A549 (cell line): ENCODE measurements around the gene TPD52L1. TPM values are rescaled to one million over a fixed set of nuclear protein-coding genes. Genes with fewer than 3 reads are reported as not detected.

Experiments used
- ATAC-seq, 2 experiments: fragments of 200-7000 bp in 1 of 2; fragments of >200 bp in 1 of 2; cut with Nextera tagmentation in 1 of 2; cut with Tn5 transposase in 1 of 2; 3 replicates each; pipeline versions ENCODE4 v1.8.0 to v1.9.1; 2018 to 2020; ENCODE audit warnings: mild to moderate bottlenecking in 1 of 2, moderate library complexity in 1 of 2
- CTCF ChIA-PET: fragments of 300-600 bp; sonication (Branson Sonifier 250); formaldehyde crosslinking; extraction: SDS; loops from one replicate; lab custom pipeline; 2021; ENCODE audit warnings: antibody characterized with exemption, inconsistent platforms; lab: Yijun Ruan, JAX
- POLR2A ChIA-PET: fragments of 350-600 bp; formaldehyde crosslinking; extraction: SDS; loops from one replicate; lab custom pipeline; 2021; ENCODE audit warnings: antibody characterized with exemption, inconsistent platforms; lab: Yijun Ruan, JAX
- DNase-seq, 2 experiments: peaks; one replicate each; pipeline versions ENCODE4 v3.0.0 to v3.0.0-alpha.2; 2011 to 2016; ENCODE audit warnings: low read depth in 1 of 2, low spot score in 1 of 2
- FAIRE-seq: peaks from 2 replicates; lab custom pipeline; 2011; peaks lifted over from hg19 to GRCh38; lab: Jason Lieb, UNC
- H3K27ac ChIP-seq, 2 experiments: fragments of >200 bp; sonication (Bioruptor Twin); formaldehyde crosslinking; 3 replicates each; pipeline ENCODE4 v1.5.1; 2016 to 2017
- H3K4me1 ChIP-seq: fragments of >200 bp; sonication (Bioruptor Twin); formaldehyde crosslinking; 3 replicates; pipeline ENCODE4 v1.6.1; 2016
- H3K4me2 ChIP-seq: fragments of >200 bp; sonication (Bioruptor Twin); formaldehyde crosslinking; 3 replicates; pipeline ENCODE4 v1.6.1; 2016
- H3K4me3 ChIP-seq: fragments of >200 bp; sonication (Bioruptor Twin); formaldehyde crosslinking; 3 replicates; pipeline ENCODE4 v1.5.1; 2016
- H3K9me3 ChIP-seq: fragments of >200 bp; sonication (Bioruptor Twin); formaldehyde crosslinking; 3 replicates; pipeline ENCODE4 v1.6.1; 2016
- CBX8 ChIP-seq: fragments of 200-600 bp; sonication (generic); IDR thresholded peaks from 2 replicates; pipeline ENCODE4 v1.6.1; 2016
- EHF ChIP-seq: fragments of 250-450 bp; sonication (Bioruptor Pico); IDR thresholded peaks from 2 replicates; pipeline ENCODE4 v1.5.0; 2020; ENCODE audit warnings: mild to moderate bottlenecking
- FOSB ChIP-seq: fragments of 250-450 bp; sonication (Bioruptor Pico); IDR thresholded peaks from 2 replicates; pipeline ENCODE4 v1.5.0; 2020; ENCODE audit warnings: mild to moderate bottlenecking, moderate library complexity
- FOSL2 ChIP-seq, 2 experiments: fragments of 450-650 bp in 1 of 2; fragments of >200 bp in 1 of 2; sonication (Bioruptor Twin) in 1 of 2; formaldehyde crosslinking; IDR thresholded peaks; 2 replicates each; pipeline versions ENCODE4 v1.5.0 to v1.6.1; 2016 to 2020; ENCODE audit warnings: mild to moderate bottlenecking in 1 of 2, moderate library complexity in 1 of 2
- HDAC2 ChIP-seq: fragments of 200-600 bp; sonication (generic); IDR thresholded peaks from 2 replicates; pipeline ENCODE4 v1.6.1; 2016
- HOXA7 ChIP-seq: fragments of 250-450 bp; sonication (Bioruptor Pico); IDR thresholded peaks from 2 replicates; pipeline ENCODE4 v1.5.0; 2020; ENCODE audit warnings: mild to moderate bottlenecking, moderate library complexity
- JUN ChIP-seq, 2 experiments: fragments of >200 bp; sonication (Bioruptor Twin); formaldehyde crosslinking; IDR thresholded peaks; 2 replicates in 1 of 2; 3 replicates in 1 of 2; pipeline ENCODE4 v1.6.1; 2016 to 2017
- MAFK ChIP-seq: fragments of 450-650 bp; IDR thresholded peaks from 2 replicates; pipeline ENCODE4 v1.6.1; 2014; ENCODE audit not compliant: partially characterized antibody
- MAZ ChIP-seq: fragments of 150-350 bp; IDR thresholded peaks from 2 replicates; pipeline ENCODE4 v1.6.1; 2014; ENCODE audit warnings: antibody characterized with exemption, low read depth, low read length, borderline replicate concordance
- NPAS2 ChIP-seq: fragments of 250-450 bp; sonication (Bioruptor Pico); IDR thresholded peaks from 2 replicates; pipeline ENCODE4 v1.8.0; 2022; ENCODE audit warnings: mild to moderate bottlenecking, moderate library complexity, borderline replicate concordance
- NR3C1 ChIP-seq: fragments of >200 bp; sonication (Bioruptor Twin); formaldehyde crosslinking; IDR thresholded peaks from 3 replicates; pipeline ENCODE4 v1.6.1; 2017
- PHF8 ChIP-seq: fragments of 200-600 bp; sonication (generic); IDR thresholded peaks from 2 replicates; pipeline ENCODE4 v1.6.1; 2016; ENCODE audit warnings: low read depth, mild to moderate bottlenecking, antibody characterized with exemption, moderate library complexity, borderline replicate concordance
- RCOR1 ChIP-seq: fragments of 150-350 bp; IDR thresholded peaks from 2 replicates; pipeline ENCODE4 v1.6.1; 2014; ENCODE audit warnings: antibody characterized with exemption, low read length, low read depth
- RFX5 ChIP-seq: fragments of 450-650 bp; IDR thresholded peaks from 2 replicates; pipeline ENCODE4 v1.7.1; 2014; ENCODE audit warnings: antibody characterized with exemption, mild to moderate bottlenecking, moderate library complexity
- SREBF2 ChIP-seq: fragments of 450-650 bp; IDR thresholded peaks from 2 replicates; pipeline ENCODE4 v1.6.1; 2014; ENCODE audit warnings: mild to moderate bottlenecking, moderate library complexity
- ZC3H11A ChIP-seq: fragments of 450-650 bp; IDR thresholded peaks from 2 replicates; pipeline ENCODE4 v1.6.1; 2014; ENCODE audit warnings: antibody characterized with exemption, mild to moderate bottlenecking
- ZFP36 ChIP-seq: fragments of 450-650 bp; IDR thresholded peaks from 2 replicates; pipeline ENCODE4 v1.6.1; 2014; ENCODE audit warnings: borderline replicate concordance; ENCODE audit not compliant: partially characterized antibody
- ZNF302 ChIP-seq: fragments of 250-450 bp; sonication (Bioruptor Pico); IDR thresholded peaks from 2 replicates; pipeline ENCODE4 v1.9.0; 2021; ENCODE audit warnings: inconsistent platforms, mild to moderate bottlenecking, moderate library complexity
- WGBS: methylation state at CpG from one replicate; pipeline ENCODE4 v1.1.6; 2017; ENCODE audit errors: missing lambda C conversion rate; 5-methylcytosine and 5-hydroxymethylcytosine counted together
- polyA plus RNA-seq, 4 experiments: library from polyadenylated mRNA; depleted of rRNA in 3 of 4; stranded (reverse); fragments of >200 nt; fragmentation: RNase III in 1 of 4; extraction: RNeasy Plus Mini Kit Qiagen cat#74134 plus additional on column Dnase treatment in 1 of 4; gene quantifications; 2 replicates in 3 of 4; 3 replicates in 1 of 4; pipeline ENCODE4 v1.2.3, GENCODE V29; 2011 to 2017
- TF ChIP-seq, protein P1 (sequence below): fragments of >200 bp; sonication (Bioruptor Twin); formaldehyde crosslinking; IDR thresholded peaks from 2 replicates; pipeline ENCODE4 v1.6.1; 2016
- TF ChIP-seq, protein P2 (sequence below): IDR thresholded peaks from 2 replicates; pipeline ENCODE4 v1.6.1; 2012; ENCODE audit warnings: low read depth, borderline replicate concordance
- TF ChIP-seq, protein P3 (sequence below): fragments of >200 bp; sonication (Bioruptor Twin); formaldehyde crosslinking; IDR thresholded peaks from 3 replicates; pipeline ENCODE4 v1.5.1; 2016
- TF ChIP-seq, protein P4 (sequence below): fragments of 250-450 bp; sonication (Bioruptor Pico); IDR thresholded peaks from 2 replicates; pipeline ENCODE4 v1.5.0; 2020; ENCODE audit warnings: low read depth, mild to moderate bottlenecking, moderate library complexity
- TF ChIP-seq, protein P5 (sequence below): fragments of 250-450 bp; sonication (Bioruptor Pico); IDR thresholded peaks from 2 replicates; pipeline ENCODE4 v1.5.0; 2021; ENCODE audit warnings: mild to moderate bottlenecking, moderate library complexity, borderline replicate concordance

The TPD52L1 gene
- polyA plus RNA-seq, 2 of the 4 experiments (the other 2 are of a cell fraction): 90.1 to 144 TPM

DNA sequence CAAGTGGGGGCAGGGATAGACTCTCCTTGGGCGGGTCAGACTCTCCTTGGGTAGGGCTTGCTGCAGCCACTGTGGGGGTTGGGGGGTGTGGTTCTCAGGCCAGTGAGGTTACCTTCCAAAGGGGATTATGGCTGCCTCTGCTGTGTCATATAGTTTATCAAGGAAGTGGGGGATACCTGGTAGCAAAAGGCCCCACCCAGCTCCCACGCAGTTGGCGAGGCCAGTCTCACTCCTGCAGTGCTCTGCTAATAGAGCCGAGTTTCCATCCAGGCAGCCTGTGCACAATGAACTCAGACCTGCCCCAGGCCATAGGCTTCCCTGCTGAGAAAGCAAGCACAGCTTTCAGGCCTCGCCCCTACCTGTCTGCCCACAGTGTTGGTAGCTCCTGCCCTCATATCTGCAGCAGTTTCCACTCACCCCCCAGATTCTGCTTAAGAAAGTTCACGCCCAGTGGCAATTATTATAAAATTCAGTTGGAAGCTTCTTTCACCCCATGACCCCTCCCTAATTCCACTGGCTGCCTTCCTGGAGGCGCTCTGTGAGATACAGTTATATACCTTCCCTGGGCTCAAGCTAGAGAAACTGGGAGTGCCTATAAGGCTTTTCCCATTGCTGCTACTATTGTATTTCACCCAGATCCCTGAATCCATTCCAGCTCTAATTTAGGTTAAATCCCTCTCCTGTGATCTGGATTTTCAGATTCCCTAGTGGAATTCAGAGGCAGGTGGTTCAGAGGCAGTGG lies 92.1 kb downstream of the TPD52L1 start:
- DNase-seq: no peak
- H3K9me3 ChIP-seq: no peaks in the 10 kb centered on the region
- FAIRE-seq: no peak
- H3K4me3 ChIP-seq: no peak overlapping the region
- POLR2A ChIA-PET: no interaction called here
- peak overlapping the region; percentile 55 for H3K4me2 ChIP-seq
- CTCF ChIA-PET: no interaction called here
- 81% methylated on average over 6 of the region's 7 CpGs for WGBS
- H3K4me1 ChIP-seq: peaks cover 21% of the 10 kb centered on the region
- peak overlapping the region; percentile 20 to 69; a peak in 4 of 6 replicates for H3K27ac ChIP-seq
- ATAC-seq: peak in 1 of 2 experiments; percentile 45; a peak in 1 of 6 replicates
- TF ChIP-seq, protein P1, sequence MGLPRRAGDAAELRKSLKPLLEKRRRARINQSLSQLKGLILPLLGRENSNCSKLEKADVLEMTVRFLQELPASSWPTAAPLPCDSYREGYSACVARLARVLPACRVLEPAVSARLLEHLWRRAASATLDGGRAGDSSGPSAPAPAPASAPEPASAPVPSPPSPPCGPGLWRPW: no peak
- TF ChIP-seq MAZ (no peak), MAFK (no peak), RCOR1 (no peak), FOSB (CRISPR knock-in tag) (no peak), HDAC2 (no peak), ZFP36 (no peak), SREBF2 (no peak), NR3C1 (no peak)

DNA sequence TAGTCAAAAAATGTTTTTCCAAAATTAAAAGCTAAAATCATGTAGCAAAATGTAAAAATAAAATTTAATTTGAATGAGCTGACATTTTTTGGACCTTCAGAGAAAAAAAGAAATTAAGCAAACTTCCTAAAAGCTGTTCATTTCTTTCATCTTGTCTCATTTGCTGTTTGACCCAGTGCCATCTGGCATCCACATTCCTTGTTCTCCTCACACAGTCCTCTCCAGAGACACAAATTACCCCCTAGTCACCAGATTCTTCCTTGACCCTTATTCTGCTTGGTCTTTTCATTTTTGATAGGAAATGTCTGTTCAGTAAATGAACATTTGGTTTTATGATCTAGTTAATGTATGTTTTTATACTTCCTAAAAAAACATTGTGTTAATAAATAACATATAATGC lies 93.0 kb downstream of the TPD52L1 start:
- ATAC-seq: no peak
- no peaks in the 10 kb centered on the region for H3K9me3 ChIP-seq
- TF ChIP-seq NPAS2 (CRISPR knock-in tag) (no peak), EHF (no peak), CBX8 (no peak), PHF8 (no peak), HDAC2 (no peak), SREBF2 (no peak), ZC3H11A (no peak), RFX5 (no peak), JUN (IDR thresholded peaks at IDR 0.05) (no peak), HOXA7 (no peak), ZNF302 (CRISPR knock-in tag) (no peak), FOSL2 (IDR thresholded peaks at IDR 0.05) (no peak), FOSL2 (CRISPR knock-in tag; IDR thresholded peaks at IDR 0.05) (no peak), NR3C1 (no peak)
- TF ChIP-seq, protein P2, sequence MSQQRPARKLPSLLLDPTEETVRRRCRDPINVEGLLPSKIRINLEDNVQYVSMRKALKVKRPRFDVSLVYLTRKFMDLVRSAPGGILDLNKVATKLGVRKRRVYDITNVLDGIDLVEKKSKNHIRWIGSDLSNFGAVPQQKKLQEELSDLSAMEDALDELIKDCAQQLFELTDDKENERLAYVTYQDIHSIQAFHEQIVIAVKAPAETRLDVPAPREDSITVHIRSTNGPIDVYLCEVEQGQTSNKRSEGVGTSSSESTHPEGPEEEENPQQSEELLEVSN: no peak
- TF ChIP-seq, protein P3, sequence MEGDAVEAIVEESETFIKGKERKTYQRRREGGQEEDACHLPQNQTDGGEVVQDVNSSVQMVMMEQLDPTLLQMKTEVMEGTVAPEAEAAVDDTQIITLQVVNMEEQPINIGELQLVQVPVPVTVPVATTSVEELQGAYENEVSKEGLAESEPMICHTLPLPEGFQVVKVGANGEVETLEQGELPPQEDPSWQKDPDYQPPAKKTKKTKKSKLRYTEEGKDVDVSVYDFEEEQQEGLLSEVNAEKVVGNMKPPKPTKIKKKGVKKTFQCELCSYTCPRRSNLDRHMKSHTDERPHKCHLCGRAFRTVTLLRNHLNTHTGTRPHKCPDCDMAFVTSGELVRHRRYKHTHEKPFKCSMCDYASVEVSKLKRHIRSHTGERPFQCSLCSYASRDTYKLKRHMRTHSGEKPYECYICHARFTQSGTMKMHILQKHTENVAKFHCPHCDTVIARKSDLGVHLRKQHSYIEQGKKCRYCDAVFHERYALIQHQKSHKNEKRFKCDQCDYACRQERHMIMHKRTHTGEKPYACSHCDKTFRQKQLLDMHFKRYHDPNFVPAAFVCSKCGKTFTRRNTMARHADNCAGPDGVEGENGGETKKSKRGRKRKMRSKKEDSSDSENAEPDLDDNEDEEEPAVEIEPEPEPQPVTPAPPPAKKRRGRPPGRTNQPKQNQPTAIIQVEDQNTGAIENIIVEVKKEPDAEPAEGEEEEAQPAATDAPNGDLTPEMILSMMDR: no peak
- TF ChIP-seq, protein P4, sequence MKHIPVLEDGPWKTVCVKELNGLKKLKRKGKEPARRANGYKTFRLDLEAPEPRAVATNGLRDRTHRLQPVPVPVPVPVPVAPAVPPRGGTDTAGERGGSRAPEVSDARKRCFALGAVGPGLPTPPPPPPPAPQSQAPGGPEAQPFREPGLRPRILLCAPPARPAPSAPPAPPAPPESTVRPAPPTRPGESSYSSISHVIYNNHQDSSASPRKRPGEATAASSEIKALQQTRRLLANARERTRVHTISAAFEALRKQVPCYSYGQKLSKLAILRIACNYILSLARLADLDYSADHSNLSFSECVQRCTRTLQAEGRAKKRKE (CRISPR knock-in tag): no peak
- TF ChIP-seq, protein P5, sequence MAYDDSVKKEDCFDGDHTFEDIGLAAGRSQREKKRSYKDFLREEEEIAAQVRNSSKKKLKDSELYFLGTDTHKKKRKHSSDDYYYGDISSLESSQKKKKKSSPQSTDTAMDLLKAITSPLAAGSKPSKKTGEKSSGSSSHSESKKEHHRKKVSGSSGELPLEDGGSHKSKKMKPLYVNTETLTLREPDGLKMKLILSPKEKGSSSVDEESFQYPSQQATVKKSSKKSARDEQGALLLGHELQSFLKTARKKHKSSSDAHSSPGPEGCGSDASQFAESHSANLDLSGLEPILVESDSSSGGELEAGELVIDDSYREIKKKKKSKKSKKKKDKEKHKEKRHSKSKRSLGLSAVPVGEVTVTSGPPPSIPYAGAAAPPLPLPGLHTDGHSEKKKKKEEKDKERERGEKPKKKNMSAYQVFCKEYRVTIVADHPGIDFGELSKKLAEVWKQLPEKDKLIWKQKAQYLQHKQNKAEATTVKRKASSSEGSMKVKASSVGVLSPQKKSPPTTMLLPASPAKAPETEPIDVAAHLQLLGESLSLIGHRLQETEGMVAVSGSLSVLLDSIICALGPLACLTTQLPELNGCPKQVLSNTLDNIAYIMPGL (CRISPR knock-in tag): no peak
- POLR2A ChIA-PET: no interaction called here
- H3K4me3 ChIP-seq: no peak overlapping the region
- DNase-seq: no peak
- CTCF ChIA-PET: no interaction called here
- H3K27ac ChIP-seq: no peak overlapping the region
- H3K4me1 ChIP-seq: peaks cover 21% of the 10 kb centered on the region
- no peak for FAIRE-seq
- no peak overlapping the region for H3K4me2 ChIP-seq
